Endodermal cell (in vitro differentiated cells): Measurements from ENCODE around the gene P2RX6. TPM values are rescaled to one million over a fixed set of nuclear protein-coding genes. Genes with fewer than 3 reads are reported as not detected.
A peak's percentile ranks its signal among the peaks of the same experiment; 100 is the strongest.
"Not testable (repeated sequence)": the region's sequence is repeated elsewhere in the genome, so short reads cannot be mapped to it uniquely, and the experiment has no call there.

Experiments used
- DNase-seq: peaks from one replicate; pipeline ENCODE4 v3.0.0-alpha.2; 2017
- H3K27ac ChIP-seq: 2 replicates; pipeline ENCODE4 v1.5.1; 2013; ENCODE audit warnings: mild to moderate bottlenecking, low read depth, low read length, moderate library complexity
- H3K27me3 ChIP-seq: 2 replicates; pipeline ENCODE4 v1.6.1; 2013; ENCODE audit warnings: mild to moderate bottlenecking, low read length, moderate library complexity; ENCODE audit not compliant: insufficient read depth, control insufficient read depth, poor library complexity, severe bottlenecking
- H3K36me3 ChIP-seq: 2 replicates; pipeline ENCODE4 v1.7.0; 2013; ENCODE audit warnings: mild to moderate bottlenecking, low read length, moderate library complexity; ENCODE audit not compliant: control insufficient read depth, insufficient read depth
- H3K4me1 ChIP-seq: one replicate; pipeline ENCODE4 v1.7.0; 2013; ENCODE audit warnings: low read length; ENCODE audit not compliant: control insufficient read depth, insufficient read depth
- H3K4me3 ChIP-seq: 2 replicates; pipeline ENCODE4 v1.5.1; 2013; ENCODE audit warnings: mild to moderate bottlenecking, low read length, moderate library complexity
- H3K9ac ChIP-seq: 2 replicates; pipeline ENCODE4 v1.6.1; 2013; ENCODE audit warnings: mild to moderate bottlenecking, low read length, moderate library complexity; ENCODE audit not compliant: poor library complexity, severe bottlenecking; ENCODE audit errors: extremely low read depth
- H3K9me3 ChIP-seq: 2 replicates; pipeline ENCODE4 v1.6.1; 2013; ENCODE audit warnings: mild to moderate bottlenecking, low read length, moderate library complexity; ENCODE audit not compliant: control insufficient read depth
- H3K27ac Mint-ChIP-seq: 2 replicates; pipeline ENCODE4 v1.8.0; 2020; ENCODE audit warnings: mixed read lengths
- H3K27me3 Mint-ChIP-seq: 2 replicates; pipeline ENCODE4 v1.8.0; 2021; ENCODE audit warnings: mild to moderate bottlenecking, mixed read lengths; ENCODE audit not compliant: insufficient read depth
- H3K36me3 Mint-ChIP-seq: 2 replicates; pipeline ENCODE4 v1.8.0; 2020; ENCODE audit warnings: low read depth, mixed read lengths
- H3K4me1 Mint-ChIP-seq: 2 replicates; pipeline ENCODE4 v1.8.0; 2020; ENCODE audit warnings: mixed read lengths
- H3K4me3 Mint-ChIP-seq: 2 replicates; pipeline ENCODE4 v1.8.0; 2020; ENCODE audit warnings: mild to moderate bottlenecking, moderate library complexity, mixed read lengths
- H3K9me3 Mint-ChIP-seq: 2 replicates; pipeline ENCODE4 v1.8.0; 2020; ENCODE audit warnings: mild to moderate bottlenecking, mixed read lengths
- WGBS, 2 experiments: methylation state at CpG; one replicate each; pipeline versions ENCODE4 v1.1.5 to v1.1.7; 2013; ENCODE audit warnings: missing lambda C conversion rate in 2 of 2, mixed read lengths in 1 of 2; ENCODE audit not compliant: insufficient coverage in 1 of 2, insufficient read length in 1 of 2; 5-methylcytosine and 5-hydroxymethylcytosine counted together
- total RNA-seq, 2 donors: library from RNA; stranded (reverse); fragmentation: NEBNext Ultra II Directional in 1 of 2; extraction: Animal tissue kit (Norgen Biotek cat#: 25700) in 1 of 2; gene quantifications; 2 replicates in 1 of 2; 3 replicates in 1 of 2; pipeline ENCODE4 v1.2.1, GENCODE V29; 2021
- TF ChIP-seq, protein P1 (sequence below): fragments of 200-600 bp; sonication (generic); conservative IDR thresholded peaks from 2 replicates; pipeline ENCODE4 v1.5.0; 2021; ENCODE audit warnings: antibody characterized with exemption, mild to moderate bottlenecking

The P2RX6 gene
- total RNA-seq, 2 donors from 2014 or later = 0.73 to 1.9 TPM

DNA sequence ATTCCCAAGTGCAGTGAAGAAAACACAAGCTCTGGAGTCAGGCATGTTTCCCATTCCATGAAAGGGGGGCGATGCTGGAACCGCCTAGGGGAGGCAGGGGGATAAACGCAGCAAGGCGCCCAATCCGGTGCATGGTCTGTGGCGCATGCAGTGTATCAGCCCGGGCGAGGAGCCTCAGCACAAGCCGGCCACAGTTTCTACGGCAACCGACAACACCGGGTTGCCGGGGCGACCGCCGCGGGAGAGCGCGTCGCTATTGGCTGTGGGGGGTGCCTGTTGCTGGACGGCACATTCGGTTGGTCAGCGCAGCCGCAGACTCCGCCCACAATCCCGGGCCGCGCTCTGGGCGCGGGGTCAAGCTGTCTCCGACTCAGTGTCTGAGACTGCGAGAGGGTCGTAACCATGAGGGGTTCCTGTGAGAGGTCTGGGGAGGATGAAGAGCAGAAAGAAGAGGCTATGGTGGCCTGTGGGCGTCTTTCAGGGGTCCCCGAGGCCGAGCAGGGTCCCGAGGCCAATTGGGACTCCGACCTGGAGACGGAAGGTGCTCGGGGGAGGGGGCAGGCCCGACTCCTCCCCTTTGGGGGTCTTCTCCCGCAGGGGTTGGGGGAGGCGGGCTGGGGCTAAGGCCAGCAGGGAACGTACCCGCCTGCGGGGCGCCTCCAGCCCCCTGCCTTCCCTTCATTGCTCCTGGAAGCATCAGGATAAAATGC is 30.8 kb downstream of the P2RX6 start, which contains the start of gene LRRC74B:
LRRC74B (plus strand) TSS at position 362 of the 710 bp plus-strand sequence; CDS start at position 403, 41 bp downstream.
- Histone ChIP-seq H3K9me3 (no peaks in the 10 kb centered on the region), H3K4me3 (peak within 1 kb of the TSS; percentile 85), H3K27me3 (no peaks in the 10 kb centered on the region), H3K36me3 (no peaks in the 10 kb centered on the region), H3K9ac (peak within 1 kb of the TSS; percentile 78), H3K4me1 (peaks cover 5% of the 10 kb centered on the region), H3K27ac (peak within 1 kb of the TSS; percentile 73)
- Mint-ChIP-seq H3K4me3 (peak within 1 kb of the TSS; percentile 66), H3K36me3 (no peaks in the 10 kb centered on the region), H3K9me3 (no peaks in the 10 kb centered on the region), H3K27ac (peak within 1 kb of the TSS; percentile 88), H3K4me1 (peaks cover 7% of the 10 kb centered on the region), H3K27me3 (peaks cover 20% of the 10 kb centered on the region)
- peak; percentile 98 for DNase-seq
- TF ChIP-seq, protein P1, sequence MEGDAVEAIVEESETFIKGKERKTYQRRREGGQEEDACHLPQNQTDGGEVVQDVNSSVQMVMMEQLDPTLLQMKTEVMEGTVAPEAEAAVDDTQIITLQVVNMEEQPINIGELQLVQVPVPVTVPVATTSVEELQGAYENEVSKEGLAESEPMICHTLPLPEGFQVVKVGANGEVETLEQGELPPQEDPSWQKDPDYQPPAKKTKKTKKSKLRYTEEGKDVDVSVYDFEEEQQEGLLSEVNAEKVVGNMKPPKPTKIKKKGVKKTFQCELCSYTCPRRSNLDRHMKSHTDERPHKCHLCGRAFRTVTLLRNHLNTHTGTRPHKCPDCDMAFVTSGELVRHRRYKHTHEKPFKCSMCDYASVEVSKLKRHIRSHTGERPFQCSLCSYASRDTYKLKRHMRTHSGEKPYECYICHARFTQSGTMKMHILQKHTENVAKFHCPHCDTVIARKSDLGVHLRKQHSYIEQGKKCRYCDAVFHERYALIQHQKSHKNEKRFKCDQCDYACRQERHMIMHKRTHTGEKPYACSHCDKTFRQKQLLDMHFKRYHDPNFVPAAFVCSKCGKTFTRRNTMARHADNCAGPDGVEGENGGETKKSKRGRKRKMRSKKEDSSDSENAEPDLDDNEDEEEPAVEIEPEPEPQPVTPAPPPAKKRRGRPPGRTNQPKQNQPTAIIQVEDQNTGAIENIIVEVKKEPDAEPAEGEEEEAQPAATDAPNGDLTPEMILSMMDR = no peak
- 1% methylated on average over 27 to 47 of the region's 47 CpGs for WGBS, 2 experiments

DNA sequence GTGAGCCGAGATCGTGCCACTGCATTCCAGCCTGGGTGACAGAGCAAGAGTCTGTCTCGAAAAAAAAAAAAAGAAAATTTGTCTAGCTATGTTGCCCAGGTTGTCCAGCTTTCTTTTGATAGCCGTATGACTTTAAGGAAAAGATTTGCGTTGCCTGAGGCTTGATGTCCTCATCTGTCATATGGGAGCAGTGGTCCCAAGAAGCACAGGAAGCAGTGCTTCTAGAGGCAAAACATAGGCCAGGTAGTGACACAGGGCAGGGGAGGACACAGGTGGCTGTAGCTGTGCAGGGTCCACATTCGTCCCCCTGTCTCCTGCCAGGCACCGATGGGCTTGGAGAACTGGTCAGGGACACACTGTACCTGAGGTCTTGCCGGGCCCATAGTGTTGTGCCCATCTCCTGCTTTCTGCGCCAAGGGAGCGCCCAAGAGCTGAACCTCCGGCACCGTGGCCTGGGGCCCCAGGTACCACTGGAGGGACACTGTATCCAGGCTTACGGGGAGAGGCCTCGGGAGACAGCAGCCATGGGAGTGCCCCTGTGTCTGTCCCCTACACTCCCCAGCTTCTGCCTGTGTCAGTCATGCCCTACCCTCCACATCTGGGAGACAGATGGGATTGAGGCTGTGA is 32.2 kb downstream of the P2RX6 start:
- Histone ChIP-seq H3K36me3 (no peaks in the 10 kb centered on the region), H3K27me3 (no peaks in the 10 kb centered on the region), H3K27ac (no peak overlapping the region), H3K4me1 (peaks cover 5% of the 10 kb centered on the region), H3K9ac (no peak overlapping the region), H3K4me3 (no peak overlapping the region), H3K9me3 (no peaks in the 10 kb centered on the region)
- Mint-ChIP-seq H3K4me3 (no peak overlapping the region), H3K36me3 (no peaks in the 10 kb centered on the region), H3K27me3 (peaks cover 20% of the 10 kb centered on the region), H3K9me3 (no peaks in the 10 kb centered on the region), H3K4me1 (peaks cover 14% of the 10 kb centered on the region), H3K27ac (no peak overlapping the region)
- WGBS, 2 experiments = 92 to 93% methylated on average over 13 to 14 of the region's 14 CpGs
- TF ChIP-seq, protein P1 = no peak
- no peak for DNase-seq

DNA sequence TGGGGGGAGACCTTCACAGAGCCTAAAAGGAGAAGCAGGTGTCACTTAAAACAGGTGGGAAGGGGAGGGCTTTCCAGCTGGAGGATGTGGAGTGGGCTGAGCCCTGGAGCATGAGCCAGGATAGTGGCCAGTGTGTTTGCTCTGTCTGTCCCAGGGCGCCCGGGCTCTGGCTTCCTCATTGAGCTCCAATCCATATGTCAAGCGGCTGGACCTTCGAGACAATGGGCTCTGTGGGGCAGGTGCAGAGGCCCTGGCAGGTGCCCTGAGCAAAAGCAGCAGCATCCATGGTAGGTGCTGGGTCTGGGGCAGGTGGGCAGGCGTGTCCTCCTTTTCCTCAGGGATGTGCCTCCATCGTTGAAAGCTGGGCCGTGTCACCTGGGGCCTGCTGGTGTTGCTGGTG is 32.8 kb downstream of the P2RX6 start:
- Mint-ChIP-seq H3K9me3 (no peaks in the 10 kb centered on the region), H3K27ac (no peak overlapping the region), H3K4me1 (peaks cover 16% of the 10 kb centered on the region), H3K27me3 (peaks cover 19% of the 10 kb centered on the region), H3K36me3 (no peaks in the 10 kb centered on the region), H3K4me3 (no peak overlapping the region)
- Histone ChIP-seq H3K9me3 (no peaks in the 10 kb centered on the region), H3K27ac (no peak overlapping the region), H3K4me3 (no peak overlapping the region), H3K36me3 (no peaks in the 10 kb centered on the region), H3K27me3 (no peaks in the 10 kb centered on the region), H3K9ac (no peak overlapping the region), H3K4me1 (peaks cover 5% of the 10 kb centered on the region)
- DNase-seq = no peak
- TF ChIP-seq, protein P1 = no peak
- 88 to 92% methylated on average over 4 to 7 of the region's 7 CpGs for WGBS, 2 experiments

DNA sequence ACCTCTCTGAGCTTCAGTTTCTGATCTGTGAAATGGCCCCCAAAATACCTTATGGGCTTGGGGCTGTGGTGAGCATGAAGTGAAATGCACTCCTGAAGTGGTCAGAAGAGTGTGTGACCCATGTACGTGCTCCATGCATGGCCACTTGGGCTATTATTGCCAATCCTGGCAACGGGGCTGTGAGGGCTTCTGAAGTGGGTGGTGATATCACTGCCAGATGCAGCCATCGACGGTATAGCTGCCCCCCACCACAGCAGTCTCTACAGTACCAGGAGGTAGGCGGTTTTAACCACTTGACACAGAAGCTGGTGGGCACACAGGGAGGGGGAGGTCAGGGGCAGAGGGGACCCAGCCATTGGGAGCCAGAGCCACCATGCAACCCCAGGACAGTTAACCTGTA is 33.5 kb downstream of the P2RX6 start:
- not testable (repeated sequence) for H3K27ac ChIP-seq, H3K4me3 ChIP-seq, H3K9me3 Mint-ChIP-seq, H3K9ac ChIP-seq, H3K9me3 ChIP-seq, H3K4me3 Mint-ChIP-seq, H3K36me3 Mint-ChIP-seq, H3K4me1 ChIP-seq, H3K27me3 ChIP-seq, DNase-seq, H3K36me3 ChIP-seq, H3K27ac Mint-ChIP-seq
- 73 to 100% methylated on average over 1 to 4 of the region's 5 CpGs for WGBS, 2 experiments
- peaks cover 12% of the 10 kb centered on the region for H3K27me3 Mint-ChIP-seq
- H3K4me1 Mint-ChIP-seq = peaks cover 16% of the 10 kb centered on the region

DNA sequence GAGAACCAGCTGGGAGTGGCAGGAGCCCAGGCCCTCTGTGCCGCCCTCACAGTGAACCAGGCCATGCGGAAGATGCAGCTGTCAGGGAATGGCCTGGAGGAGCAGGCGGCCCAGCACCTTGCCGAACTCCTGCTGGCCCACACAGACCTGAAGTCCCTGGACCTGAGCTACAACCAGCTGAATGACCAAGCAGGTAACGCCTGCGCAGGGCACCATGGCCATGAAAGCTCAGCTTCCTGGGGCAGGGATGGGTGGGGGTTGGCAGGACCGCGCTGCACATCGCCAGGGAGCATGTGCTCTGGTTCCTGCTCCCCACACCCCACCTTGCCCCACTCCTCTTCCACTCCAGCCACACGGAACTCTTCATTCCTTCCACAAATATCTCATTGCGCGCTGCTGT is 34.0 kb downstream of the P2RX6 start:
- not testable (repeated sequence) for H3K4me3 ChIP-seq, H3K36me3 ChIP-seq, H3K9me3 Mint-ChIP-seq, H3K9me3 ChIP-seq, H3K9ac ChIP-seq, H3K36me3 Mint-ChIP-seq, H3K27ac ChIP-seq, H3K27me3 Mint-ChIP-seq, H3K27ac Mint-ChIP-seq, H3K27me3 ChIP-seq, H3K4me1 ChIP-seq, H3K4me3 Mint-ChIP-seq, DNase-seq
- peaks cover 16% of the 10 kb centered on the region for H3K4me1 Mint-ChIP-seq
- WGBS, 2 experiments = no CpG with 5 or more reads among the region's 12 CpGs
